Kidney (tissue), 14 donors: ENCODE results near the gene ROR2. TPM values are rescaled to one million over a fixed set of nuclear protein-coding genes. Genes with fewer than 3 reads are reported as not detected.

Experiments
- DNase-seq, 5 donors: peaks; one replicate each; pipeline ENCODE4 v3.0.0-alpha.2; 2013 to 2020
- FAIRE-seq: peaks from 2 replicates; lab custom pipeline; 2012; peaks lifted over from hg19 to GRCh38; lab: Jason Lieb, UNC
- H3K27ac ChIP-seq, 2 donors: one replicate each; pipeline ENCODE4 v1.7.0; 2013; ENCODE audit warnings: low read depth in 2 of 2, low read length in 2 of 2, inconsistent platforms in 1 of 2
- H3K27me3 ChIP-seq: one replicate; pipeline ENCODE4 v1.7.1; 2013; ENCODE audit warnings: low read length, inconsistent platforms; ENCODE audit not compliant: control insufficient read depth, insufficient read depth
- H3K36me3 ChIP-seq, 3 donors: one replicate each; pipeline versions ENCODE4 v1.7.0 to v1.7.1; 2013; ENCODE audit warnings: low read length in 3 of 3, control low read depth in 1 of 3, inconsistent platforms in 1 of 3; ENCODE audit not compliant: insufficient read depth in 3 of 3, control insufficient read depth in 2 of 3
- H3K4me1 ChIP-seq, 3 donors: one replicate each; pipeline versions ENCODE4 v1.7.0 to v1.7.1; 2013; ENCODE audit warnings: low read length in 3 of 3, inconsistent platforms in 1 of 3, low read depth in 1 of 3; ENCODE audit not compliant: control insufficient read depth in 2 of 3, insufficient read depth in 2 of 3
- H3K4me3 ChIP-seq, 3 donors: one replicate each; pipeline versions ENCODE4 v1.7.0 to v1.8.1; 2013; ENCODE audit warnings: low read length in 3 of 3, control low read depth in 1 of 3, inconsistent platforms in 1 of 3
- H3K9ac ChIP-seq, 3 donors: one replicate each; pipeline versions ENCODE4 v1.7.0 to v1.7.1; 2013; ENCODE audit warnings: low read length in 3 of 3, control low read depth in 1 of 3, inconsistent platforms in 1 of 3
- H3K9me3 ChIP-seq, 3 donors: one replicate each; pipeline versions ENCODE4 v1.7.0 to v1.7.1; 2013; ENCODE audit warnings: low read length in 3 of 3, control low read depth in 1 of 3, inconsistent platforms in 1 of 3; ENCODE audit not compliant: control insufficient read depth in 2 of 3, insufficient read depth in 1 of 3
- CTCF ChIP-seq: IDR thresholded peaks from 3 replicates; pipeline ENCODE4 v1.5.1; 2012; ENCODE audit warnings: mild to moderate bottlenecking, moderate library complexity, borderline replicate concordance; ENCODE audit not compliant: insufficient read depth; ENCODE audit errors: extremely low read depth
- intact Hi-C: fragments of 100-400 bp; cut with DNase I; formaldehyde crosslinking; loops from one replicate; pipeline ENCODE4 v1.11.1; 2022
- polyA plus RNA-seq: library from polyadenylated mRNA; stranded (reverse); fragments of 350-450 nt; fragmentation: Illumina TruSeq; extraction: RNeasy Lipid Tissue Mini Kit (QIAGEN cat#74804); gene quantifications from one replicate; pipeline ENCODE4 v1.2.3, GENCODE V29; 2014; ENCODE audit warnings: low read depth, low replicate concordance; ENCODE audit not compliant: insufficient read depth
- total RNA-seq: library from RNA; stranded (reverse); fragmentation: NEBNext Ultra II Directional; extraction: Animal tissue kit (Norgen Biotek cat#: 25700); gene quantifications from one replicate; pipeline ENCODE4 v1.2.1, GENCODE V29; 2021
- donor health status: control.
- donor health status: control.
- donor health status: control.
- donor health status: control.
- donor health status: control.
- donor health status: DM: yes; HTN: yes; CAD: no.
- donor health status: Normal renal cell carcinoma (clear cell type).

Gene ROR2
- total and polyA plus RNA-seq, 2 donors from 2014 or later = 1.5 to 5.7 TPM

GRCh38 chr9:91787931-91788330 is 162.1 kb downstream of the ROR2 start:
- FAIRE-seq = no peak
- Histone ChIP-seq H3K36me3 (no peaks in the 10 kb centered on the region), H3K27me3 (no peaks in the 10 kb centered on the region), H3K4me1 (no peaks in the 10 kb centered on the region), H3K4me3 (no peak overlapping the region), H3K9ac (no peak overlapping the region), H3K9me3 (no peaks in the 10 kb centered on the region), H3K27ac (no peak overlapping the region)
- TF ChIP-seq CTCF = no peak
- DNase-seq = no peak
- intact Hi-C loops = no loop called here

- H3K4me3 ChIP-seq = no peak overlapping the region
- H3K9ac ChIP-seq = no peak overlapping the region
- DNase-seq (no peak), FAIRE-seq (no peak)
- no peaks in the 10 kb centered on the region for H3K36me3 ChIP-seq
- no peaks in the 10 kb centered on the region for H3K4me1 ChIP-seq
- H3K27ac ChIP-seq = no peak overlapping the region
- H3K27me3 ChIP-seq = no peaks in the 10 kb centered on the region
- H3K9me3 ChIP-seq = no peaks in the 10 kb centered on the region
- intact Hi-C loops = no loop called here
- no peak for TF ChIP-seq CTCF
These were observed 163.7 kb downstream of the ROR2 start for GRCh38 chr9:91786132-91786896.

- Histone ChIP-seq H3K36me3 (no peaks in the 10 kb centered on the region), H3K27ac (no peak overlapping the region), H3K9me3 (no peaks in the 10 kb centered on the region), H3K4me3 (no peak overlapping the region), H3K27me3 (no peaks in the 10 kb centered on the region), H3K4me1 (no peaks in the 10 kb centered on the region), H3K9ac (no peak overlapping the region)
- no peak for TF ChIP-seq CTCF
- no peak for DNase-seq
- no peak for FAIRE-seq
- intact Hi-C loops = no loop called here
These were observed 164.6 kb downstream of the ROR2 start for GRCh38 chr9:91785447-91785842.
